GM21619 (cell line): Measurements from ENCODE around the gene SPINT1.

Source experiments
- ATAC-seq: cut with Tn5 transposase; IDR thresholded peaks from one replicate; pipeline ENCODE4 v1.9.1; 2021; ENCODE audit not compliant: unreplicated experiment

Gene SPINT1

GRCh38 chr15:40891810-40892446 is 48.1 kb downstream of the SPINT1 start:
- ATAC-seq, result no peak

DNA sequence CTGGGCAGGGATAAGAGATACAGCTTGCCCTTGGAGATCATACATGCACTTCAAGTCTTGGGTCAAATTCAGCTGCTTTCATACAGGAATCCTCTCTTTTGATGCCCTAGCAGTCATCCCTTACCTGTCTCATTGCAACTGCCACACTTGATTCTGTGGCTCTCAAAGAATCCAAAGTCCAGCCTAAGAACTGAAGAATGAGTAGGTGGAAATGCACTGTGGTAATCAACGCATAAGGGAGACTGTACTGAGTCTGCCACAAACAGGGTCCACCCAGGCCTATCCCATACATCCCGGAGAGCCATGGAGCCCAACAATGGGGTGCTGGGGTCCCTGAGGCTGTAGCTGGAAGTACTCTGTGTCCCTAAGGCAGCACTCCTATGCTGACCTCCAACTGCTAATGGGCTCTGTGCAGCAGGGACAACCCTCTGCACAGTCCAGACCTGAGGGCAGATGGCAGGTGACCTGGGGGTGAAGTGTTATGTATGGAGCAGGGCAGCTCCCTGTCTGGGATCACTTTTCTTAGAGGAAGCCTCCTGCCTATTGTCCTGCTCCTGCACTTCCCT is 48.7 kb downstream of the SPINT1 start:
- ATAC-seq, result no peak

DNA sequence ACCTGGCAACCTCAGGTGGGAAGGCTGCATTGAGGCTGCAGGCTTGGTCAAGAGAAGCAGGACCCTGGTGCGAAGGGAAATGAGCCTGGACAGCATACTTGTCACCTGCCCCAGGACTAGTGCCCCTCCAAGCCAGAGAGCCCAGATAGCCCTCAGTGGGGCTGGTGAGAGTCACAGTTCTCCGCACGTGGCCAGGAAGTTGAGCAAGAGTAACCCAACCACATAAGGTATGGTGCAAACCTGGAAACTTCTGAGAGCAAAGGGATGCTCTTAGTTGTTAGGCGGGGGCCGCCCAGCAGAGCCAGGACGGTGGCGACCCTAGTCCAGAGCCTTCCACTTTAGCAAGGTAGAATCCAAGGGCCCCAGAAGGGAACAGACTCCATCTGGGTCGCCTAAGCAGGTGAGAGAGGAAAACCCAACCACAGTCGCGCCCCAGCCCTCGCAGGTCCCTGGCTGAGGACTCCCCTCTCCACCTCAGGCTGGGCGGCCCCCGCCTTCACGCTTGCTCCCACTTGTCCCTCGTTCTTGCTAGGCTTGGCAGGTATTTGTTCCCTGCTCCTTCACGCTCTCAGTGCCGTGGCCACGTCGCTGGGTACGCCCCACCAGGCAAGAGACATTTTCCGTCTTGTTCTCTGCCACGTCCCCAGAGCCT is 49.3 kb downstream of the SPINT1 start:
- ATAC-seq, result no peak

DNA sequence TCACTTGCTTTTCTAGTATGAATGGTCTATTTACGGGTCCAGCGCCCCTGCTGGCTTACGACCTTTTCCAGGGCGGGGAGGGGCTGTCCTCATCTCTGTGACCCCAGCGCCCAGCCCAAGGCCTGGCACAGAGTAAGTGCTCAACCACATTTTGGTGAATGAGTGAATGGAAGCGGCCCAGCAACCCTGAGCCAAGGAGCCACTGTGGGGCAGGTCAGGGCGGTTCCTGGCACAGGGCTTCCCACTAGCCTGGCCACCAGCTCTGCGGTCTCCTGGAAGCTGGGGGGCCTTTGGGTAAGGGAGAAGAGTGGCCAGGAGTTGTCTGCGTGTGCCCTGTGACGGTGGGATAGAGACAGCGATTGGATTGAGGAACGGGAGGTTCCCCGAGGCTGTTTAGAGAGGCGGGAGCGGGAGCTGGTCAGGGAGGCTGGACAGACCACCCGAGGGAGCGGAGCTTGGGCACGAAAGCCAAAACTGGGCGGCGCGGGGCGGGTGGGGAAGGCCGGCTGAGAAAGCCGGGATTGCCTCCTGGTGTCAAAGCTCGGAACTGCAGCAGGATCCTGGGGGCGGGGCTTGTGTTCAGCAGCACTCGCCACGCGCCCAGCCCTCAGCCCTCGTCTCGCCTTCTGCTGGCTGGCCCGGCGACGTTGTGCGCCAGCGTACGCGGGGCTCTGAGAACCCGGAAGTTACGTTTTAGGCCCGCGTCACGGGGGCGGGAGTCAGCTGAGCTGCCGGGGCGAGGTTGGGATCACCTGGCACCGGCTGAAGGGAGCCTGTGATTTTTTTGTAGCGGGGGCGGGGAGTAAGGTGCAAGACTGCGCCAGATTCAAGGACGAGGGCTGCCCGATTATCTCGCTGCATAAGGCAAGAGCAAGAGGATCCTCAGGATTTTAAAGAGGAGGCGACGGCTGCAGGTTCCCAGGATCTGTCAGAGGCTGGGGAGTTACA is 50.2 kb downstream of the SPINT1 start, which contains the start of gene VPS18:
TSS of gene VPS18 (plus strand) at position 718 of the 948 bp plus-strand sequence. CDS start 319 bp downstream, outside the sequence.
- peak; percentile 76 for ATAC-seq

DNA sequence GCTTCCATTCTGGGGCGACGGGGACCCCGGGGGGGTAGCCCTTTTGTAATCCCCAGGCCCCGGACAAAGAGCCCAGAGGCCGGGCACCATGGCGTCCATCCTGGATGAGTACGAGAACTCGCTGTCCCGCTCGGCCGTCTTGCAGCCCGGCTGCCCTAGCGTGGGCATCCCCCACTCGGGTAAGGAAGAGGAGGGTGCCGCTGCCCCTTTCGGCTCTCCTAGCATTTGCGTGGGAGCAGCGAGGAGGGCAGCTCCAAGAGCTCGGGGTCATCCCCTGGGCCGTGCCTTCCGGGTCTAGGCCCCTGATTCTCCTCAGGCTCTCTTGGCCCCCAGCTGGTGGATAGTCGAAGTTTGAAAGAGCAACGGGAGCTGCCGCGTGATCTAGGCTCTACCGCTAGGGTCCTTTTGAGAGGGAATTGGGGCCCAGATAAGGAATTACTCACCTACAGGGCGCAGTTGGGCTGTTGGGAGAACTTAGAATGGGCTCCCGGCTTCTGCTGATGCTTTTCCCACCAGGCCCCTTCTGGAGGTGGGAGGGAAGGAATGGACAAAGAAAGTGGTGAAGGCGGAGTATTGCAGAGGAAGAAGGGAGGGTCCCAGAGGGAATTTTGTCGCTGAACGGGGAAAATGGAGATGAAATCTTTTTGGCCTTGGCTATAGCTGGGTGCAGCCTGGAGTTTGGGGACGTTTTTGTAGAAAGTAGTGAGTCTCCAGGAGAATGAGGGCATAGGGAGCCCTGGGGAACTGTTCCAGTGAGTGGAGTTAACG is 51.0 kb downstream of the SPINT1 start:
- ATAC-seq, result peak; percentile 27

DNA sequence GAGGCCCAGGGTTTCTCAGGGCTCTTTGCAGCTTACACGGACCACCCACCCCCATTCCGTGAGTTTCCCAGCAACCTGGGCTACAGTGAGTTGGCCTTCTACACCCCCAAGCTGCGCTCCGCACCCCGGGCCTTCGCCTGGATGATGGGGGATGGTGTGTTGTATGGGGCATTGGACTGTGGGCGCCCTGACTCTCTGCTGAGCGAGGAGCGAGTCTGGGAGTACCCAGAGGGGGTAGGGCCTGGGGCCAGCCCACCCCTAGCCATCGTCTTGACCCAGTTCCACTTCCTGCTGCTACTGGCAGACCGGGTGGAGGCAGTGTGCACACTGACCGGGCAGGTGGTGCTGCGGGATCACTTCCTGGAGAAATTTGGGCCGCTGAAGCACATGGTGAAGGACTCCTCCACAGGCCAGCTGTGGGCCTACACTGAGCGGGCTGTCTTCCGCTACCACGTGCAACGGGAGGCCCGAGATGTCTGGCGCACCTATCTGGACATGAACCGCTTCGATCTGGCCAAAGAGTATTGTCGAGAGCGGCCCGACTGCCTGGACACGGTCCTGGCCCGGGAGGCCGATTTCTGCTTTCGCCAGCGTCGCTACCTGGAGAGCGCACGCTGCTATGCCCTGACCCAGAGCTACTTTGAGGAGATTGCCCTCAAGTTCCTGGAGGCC is 55.8 kb downstream of the SPINT1 start:
- no peak for ATAC-seq

DNA sequence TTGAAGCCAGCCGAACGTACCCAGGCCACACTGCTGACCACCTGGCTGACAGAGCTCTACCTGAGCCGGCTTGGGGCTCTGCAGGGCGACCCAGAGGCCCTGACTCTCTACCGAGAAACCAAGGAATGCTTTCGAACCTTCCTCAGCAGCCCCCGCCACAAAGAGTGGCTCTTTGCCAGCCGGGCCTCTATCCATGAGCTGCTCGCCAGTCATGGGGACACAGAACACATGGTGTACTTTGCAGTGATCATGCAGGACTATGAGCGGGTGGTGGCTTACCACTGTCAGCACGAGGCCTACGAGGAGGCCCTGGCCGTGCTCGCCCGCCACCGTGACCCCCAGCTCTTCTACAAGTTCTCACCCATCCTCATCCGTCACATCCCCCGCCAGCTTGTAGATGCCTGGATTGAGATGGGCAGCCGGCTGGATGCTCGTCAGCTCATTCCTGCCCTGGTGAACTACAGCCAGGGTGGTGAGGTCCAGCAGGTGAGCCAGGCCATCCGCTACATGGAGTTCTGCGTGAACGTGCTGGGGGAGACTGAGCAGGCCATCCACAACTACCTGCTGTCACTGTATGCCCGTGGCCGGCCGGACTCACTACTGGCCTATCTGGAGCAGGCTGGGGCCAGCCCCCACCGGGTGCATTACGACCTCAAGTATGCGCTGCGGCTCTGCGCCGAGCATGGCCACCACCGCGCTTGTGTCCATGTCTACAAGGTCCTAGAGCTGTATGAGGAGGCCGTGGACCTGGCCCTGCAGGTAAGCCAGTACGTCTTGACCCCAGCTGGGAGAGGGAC is 56.6 kb downstream of the SPINT1 start:
- ATAC-seq, result no peak

DNA sequence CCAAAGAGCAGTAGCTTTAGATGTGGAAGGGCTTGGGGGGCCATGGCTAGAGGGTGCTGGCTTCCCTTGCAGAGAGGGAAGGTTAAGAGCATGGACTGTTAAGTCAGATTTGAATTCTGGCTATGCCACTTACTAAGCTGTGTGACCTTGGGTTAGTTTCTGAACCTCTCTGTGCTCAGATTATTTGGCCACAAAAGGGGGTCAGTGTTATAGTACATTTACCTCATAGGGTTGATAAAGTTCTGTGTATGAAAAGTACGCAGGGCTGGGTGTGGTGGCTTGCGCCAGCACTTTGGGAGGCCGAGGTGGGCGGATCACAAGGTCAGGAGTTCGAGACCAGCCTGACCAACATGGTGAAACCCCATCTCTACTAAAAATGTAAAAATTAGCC is 57.2 kb downstream of the SPINT1 start:
- no peak for ATAC-seq

DNA sequence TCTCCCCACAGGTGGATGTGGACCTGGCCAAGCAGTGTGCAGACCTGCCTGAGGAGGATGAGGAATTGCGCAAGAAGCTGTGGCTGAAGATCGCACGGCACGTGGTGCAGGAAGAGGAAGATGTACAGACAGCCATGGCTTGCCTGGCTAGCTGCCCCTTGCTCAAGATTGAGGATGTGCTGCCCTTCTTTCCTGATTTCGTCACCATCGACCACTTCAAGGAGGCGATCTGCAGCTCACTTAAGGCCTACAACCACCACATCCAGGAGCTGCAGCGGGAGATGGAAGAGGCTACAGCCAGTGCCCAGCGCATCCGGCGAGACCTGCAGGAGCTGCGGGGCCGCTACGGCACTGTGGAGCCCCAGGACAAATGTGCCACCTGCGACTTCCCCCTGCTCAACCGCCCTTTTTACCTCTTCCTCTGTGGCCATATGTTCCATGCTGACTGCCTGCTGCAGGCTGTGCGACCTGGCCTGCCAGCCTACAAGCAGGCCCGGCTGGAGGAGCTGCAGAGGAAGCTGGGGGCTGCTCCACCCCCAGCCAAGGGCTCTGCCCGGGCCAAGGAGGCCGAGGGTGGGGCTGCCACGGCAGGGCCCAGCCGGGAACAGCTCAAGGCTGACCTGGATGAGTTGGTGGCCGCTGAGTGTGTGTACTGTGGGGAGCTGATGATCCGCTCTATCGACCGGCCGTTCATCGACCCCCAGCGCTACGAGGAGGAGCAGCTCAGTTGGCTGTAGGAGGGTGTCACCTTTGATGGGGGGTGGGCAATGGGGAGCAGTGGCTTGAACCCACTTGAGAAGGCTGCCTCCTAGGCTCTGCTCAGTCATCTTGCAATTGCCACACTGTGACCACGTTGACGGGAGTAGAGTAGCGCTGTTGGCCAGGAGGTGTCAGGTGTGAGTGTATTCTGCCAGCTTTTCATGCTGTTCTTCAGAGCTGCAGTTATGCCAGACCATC is 59.0 kb downstream of the SPINT1 start:
- no peak for ATAC-seq

DNA sequence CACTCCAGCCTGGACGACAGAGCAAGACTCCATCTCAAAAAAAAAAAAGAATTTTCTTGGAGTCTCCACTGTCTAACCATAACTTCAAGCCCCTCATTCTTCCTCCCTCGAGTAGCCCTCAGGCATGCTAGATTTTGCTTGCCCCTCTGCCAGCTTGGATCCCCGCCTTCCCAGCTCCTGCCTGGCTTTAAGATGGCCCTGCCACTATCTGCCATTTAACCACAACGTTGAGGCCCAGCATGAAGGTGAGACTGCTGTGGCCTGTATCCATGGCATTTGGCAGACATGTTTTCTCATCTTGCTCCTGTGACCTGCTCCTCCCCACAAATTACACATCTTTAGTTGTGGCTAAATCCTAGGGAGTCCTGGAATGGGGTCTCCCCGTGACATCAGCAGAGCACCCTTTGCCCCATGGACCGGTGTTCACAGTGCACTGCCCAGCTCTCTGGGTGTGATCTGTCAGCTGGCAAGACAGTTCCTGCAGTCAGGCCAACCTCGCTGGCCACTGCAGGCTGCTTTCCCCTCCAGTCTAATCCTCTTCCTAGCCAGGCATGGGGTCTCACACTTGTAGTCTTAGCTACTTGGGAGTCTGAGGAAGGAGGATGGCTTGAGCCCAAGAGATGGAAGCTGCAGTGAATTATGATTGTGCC is 60.8 kb downstream of the SPINT1 start:
- no peak for ATAC-seq

- peak; percentile 62 for ATAC-seq
Measured at GRCh38 chr15:40906091-40906990, 62.5 kb downstream of the SPINT1 start.

DNA sequence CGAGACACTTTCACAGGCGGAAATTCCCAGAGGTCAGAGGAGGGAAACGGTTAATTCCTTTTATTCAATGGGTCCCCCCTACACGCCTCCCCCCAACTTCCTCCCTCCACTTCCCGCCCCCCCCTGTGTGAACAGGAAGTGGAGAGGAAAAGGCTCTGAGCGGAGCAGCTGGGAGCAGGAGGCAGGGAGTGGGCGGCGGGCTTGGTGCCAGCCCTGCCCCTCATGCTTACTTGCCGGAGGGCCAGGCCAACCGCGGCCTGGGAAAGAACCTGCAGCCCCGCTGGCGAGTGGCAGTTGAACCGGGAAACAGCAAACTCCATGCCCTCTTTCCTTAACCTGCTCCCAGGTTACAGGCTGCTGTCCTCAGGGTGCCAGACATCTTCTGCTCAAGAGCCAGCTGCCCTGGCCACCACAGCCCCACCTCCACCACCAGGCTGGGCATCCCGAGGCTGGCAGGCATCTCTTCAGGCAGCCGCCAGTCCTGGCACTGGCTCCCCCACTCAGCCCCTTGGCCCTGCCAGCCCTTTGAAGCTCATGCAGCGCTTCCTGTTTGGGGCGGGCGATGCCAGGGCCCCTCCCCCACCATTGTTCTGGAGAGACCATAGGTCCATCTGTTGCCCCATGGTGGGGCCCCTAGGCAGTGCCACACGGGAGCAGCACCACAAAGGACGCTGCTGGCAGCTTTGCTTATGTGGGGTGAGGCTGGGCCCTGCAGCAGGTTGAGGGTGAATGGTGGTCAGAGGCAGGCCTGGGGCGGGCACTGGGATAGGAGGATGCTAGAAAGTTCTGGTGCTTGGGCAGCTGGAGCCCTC is 63.3 kb downstream of the SPINT1 start:
- peak; percentile 12 for ATAC-seq
